Activated T-cell treated with anti-CD3 and anti-CD28 coated beads, Interleukin-2, amount 50 U/mL, for 72 hours (primary cell): ENCODE data around the gene KBTBD13. TPM values are rescaled to one million over a fixed set of nuclear protein-coding genes. Genes with fewer than 3 reads are reported as not detected.

ENCODE experiments used
- ATAC-seq, 2 donors: fragments of 150-1000 bp; cut with Tn5 transposase; replicated peaks in 1 of 2; 2 replicates each; pipeline ENCODE4 v1.10.0; 2021; ENCODE audit warnings: moderate library complexity in 2 of 2, mild to moderate bottlenecking in 1 of 2
- DNase-seq, 2 donors: peaks; one replicate each; pipeline ENCODE4 v3.0.0; 2021 to 2022; ENCODE audit warnings: mixed read lengths in 1 of 2
- H3K27ac Mint-ChIP-seq: one replicate; pipeline ENCODE4 v1.8.0; 2022; ENCODE audit warnings: mild to moderate bottlenecking, moderate library complexity, mixed read lengths
- H3K27me3 Mint-ChIP-seq: one replicate; pipeline ENCODE4 v1.8.0; 2022; ENCODE audit warnings: low read depth, mixed read lengths
- H3K36me3 Mint-ChIP-seq, 2 donors: one replicate each; pipeline ENCODE4 v1.8.0; 2022; ENCODE audit warnings: mixed read lengths in 2 of 2, mild to moderate bottlenecking in 1 of 2; ENCODE audit not compliant: insufficient read depth in 2 of 2
- H3K4me1 Mint-ChIP-seq: one replicate; pipeline ENCODE4 v1.8.0; 2022; ENCODE audit warnings: low read depth, mixed read lengths
- H3K4me3 Mint-ChIP-seq, 2 donors: one replicate each; pipeline ENCODE4 v1.8.0; 2022; ENCODE audit warnings: mild to moderate bottlenecking in 2 of 2, mixed read lengths in 2 of 2, moderate library complexity in 2 of 2
- H3K9me3 Mint-ChIP-seq, 2 donors: one replicate each; pipeline ENCODE4 v1.8.0; 2022; ENCODE audit warnings: mixed read lengths in 2 of 2
- total RNA-seq, 2 donors: library from RNA; stranded (reverse); gene quantifications; one replicate each; pipeline ENCODE4 v1.2.3, GENCODE V29; 2022

KBTBD13 gene
- total RNA-seq, 2 donors from 2014 or later = not detected

DNA sequence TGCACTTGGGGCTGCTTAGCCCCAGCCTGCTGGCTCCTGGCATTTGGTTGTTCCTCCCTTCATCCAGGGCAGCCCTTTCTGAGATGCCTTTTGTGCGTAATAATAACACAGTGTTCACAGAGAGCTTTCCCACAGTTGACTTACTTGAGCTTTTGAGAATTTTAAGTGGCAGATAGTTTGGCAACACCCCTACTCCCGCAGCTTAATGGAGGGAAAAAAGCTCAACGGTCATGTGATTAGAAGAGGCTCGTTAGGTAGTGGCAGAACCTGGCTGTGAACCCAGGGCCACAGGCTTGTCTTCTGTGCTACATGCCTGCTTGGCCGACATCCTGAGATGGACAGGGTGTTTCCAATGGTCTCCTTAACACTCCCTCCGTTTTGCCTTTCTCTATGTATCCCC, 4.7 kb downstream of the KBTBD13 start:
- no peak overlapping the region for H3K27ac Mint-ChIP-seq
- no peaks in the 10 kb centered on the region for H3K36me3 Mint-ChIP-seq
- no peak overlapping the region for H3K4me3 Mint-ChIP-seq
- ATAC-seq = no peak
- H3K9me3 Mint-ChIP-seq = no peaks in the 10 kb centered on the region
- peaks cover 24% of the 10 kb centered on the region for H3K4me1 Mint-ChIP-seq
- no peak for DNase-seq
- H3K27me3 Mint-ChIP-seq = peaks cover 41% of the 10 kb centered on the region

DNA sequence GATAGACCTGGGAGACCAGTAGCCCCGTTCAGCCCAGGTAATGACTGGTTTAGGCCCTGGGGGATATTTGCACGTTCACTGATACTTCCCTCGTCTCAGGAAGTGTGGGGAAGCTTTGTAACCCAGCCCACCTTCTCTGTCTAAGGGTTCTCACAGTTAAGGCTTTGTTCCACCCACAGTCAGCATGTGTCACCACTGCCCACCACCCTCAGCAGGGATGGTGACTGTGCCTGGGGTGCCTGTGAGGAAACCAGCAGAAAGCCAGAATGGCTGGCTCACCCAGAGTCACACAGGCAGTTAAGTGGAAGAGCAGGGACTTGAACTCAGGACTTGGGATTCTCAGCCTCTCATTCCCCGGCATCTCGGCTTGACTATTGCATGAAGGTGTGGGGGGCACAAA, 5.2 kb downstream of the KBTBD13 start:
- DNase-seq = peak; percentile 12 to 42
- Mint-ChIP-seq H3K36me3 (no peaks in the 10 kb centered on the region), H3K27me3 (peaks cover 39% of the 10 kb centered on the region), H3K27ac (no peak overlapping the region), H3K9me3 (no peaks in the 10 kb centered on the region), H3K4me1 (peaks cover 24% of the 10 kb centered on the region), H3K4me3 (no peak overlapping the region)
- peak; percentile 61 to 65 for ATAC-seq

GRCh38 chr15:65082303-65082953, 5.9 kb downstream of the KBTBD13 start:
- H3K4me3 Mint-ChIP-seq = peak overlapping the region; percentile 22 to 42
- H3K27me3 Mint-ChIP-seq = peaks cover 39% of the 10 kb centered on the region
- ATAC-seq (peak; percentile 49 to 65), DNase-seq (peak; percentile 22 to 30)
- no peaks in the 10 kb centered on the region for H3K36me3 Mint-ChIP-seq
- no peaks in the 10 kb centered on the region for H3K9me3 Mint-ChIP-seq
- H3K27ac Mint-ChIP-seq = no peak overlapping the region
- peaks cover 24% of the 10 kb centered on the region for H3K4me1 Mint-ChIP-seq

- peaks cover 16% of the 10 kb centered on the region for H3K4me1 Mint-ChIP-seq
- DNase-seq = no peak
- H3K9me3 Mint-ChIP-seq = no peaks in the 10 kb centered on the region
- peaks cover 31% of the 10 kb centered on the region for H3K27me3 Mint-ChIP-seq
- H3K4me3 Mint-ChIP-seq = no peak overlapping the region
- H3K27ac Mint-ChIP-seq = no peak overlapping the region
- ATAC-seq = no peak
- no peaks in the 10 kb centered on the region for H3K36me3 Mint-ChIP-seq
Measured at GRCh38 chr15:65083262-65083701, 6.7 kb downstream of the KBTBD13 start.

- Mint-ChIP-seq H3K27ac (no peak overlapping the region), H3K27me3 (peaks cover 21% of the 10 kb centered on the region)
- no peak for ATAC-seq
Measured at GRCh38 chr15:65084500-65085206, 8.1 kb downstream of the KBTBD13 start.

DNA sequence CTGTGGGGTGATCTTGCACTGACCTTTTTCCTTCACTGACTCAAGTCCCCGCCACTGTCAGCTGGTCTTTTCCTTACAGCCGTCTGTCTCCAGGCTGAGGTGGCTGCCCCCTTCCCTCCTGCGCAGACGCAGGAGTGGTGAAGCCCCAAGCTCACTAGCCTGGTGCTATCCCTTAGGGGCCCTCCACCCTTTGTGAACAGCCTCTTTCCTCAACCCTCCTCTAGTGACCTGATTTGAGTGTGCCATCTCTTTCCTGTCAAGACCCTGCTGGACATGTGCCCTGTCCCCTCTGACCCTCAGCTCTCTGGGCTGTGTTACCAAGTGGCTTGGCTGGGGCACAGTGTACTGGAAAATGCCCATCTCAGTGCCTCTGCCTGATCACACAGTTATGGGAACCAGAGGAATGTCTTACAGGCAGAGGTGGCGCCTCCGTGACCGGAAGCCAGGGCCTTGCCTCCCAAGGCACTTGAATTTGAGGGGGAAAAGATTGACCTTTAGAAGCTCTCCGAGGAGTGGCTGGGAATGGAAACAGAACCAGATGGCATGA, 8.7 kb downstream of the KBTBD13 start:
- H3K27ac Mint-ChIP-seq = no peak overlapping the region
- no peak for ATAC-seq
- H3K9me3 Mint-ChIP-seq = no peaks in the 10 kb centered on the region
- no peak for DNase-seq
- no peak overlapping the region for H3K4me3 Mint-ChIP-seq
- peaks cover 21% of the 10 kb centered on the region for H3K27me3 Mint-ChIP-seq
- no peaks in the 10 kb centered on the region for H3K36me3 Mint-ChIP-seq
- peaks cover 15% of the 10 kb centered on the region for H3K4me1 Mint-ChIP-seq

More at GRCh38 chr15:65084500-65085206, 8.1 kb downstream of the KBTBD13 start:
- no peaks in the 10 kb centered on the region for H3K36me3 Mint-ChIP-seq
- no peak overlapping the region for H3K4me3 Mint-ChIP-seq
- no peaks in the 10 kb centered on the region for H3K9me3 Mint-ChIP-seq
- no peak for DNase-seq
- H3K4me1 Mint-ChIP-seq = peaks cover 15% of the 10 kb centered on the region

GRCh38 chr15:65085990-65086679, 9.6 kb downstream of the KBTBD13 start:
- Mint-ChIP-seq H3K27ac (no peak overlapping the region), H3K4me1 (peaks cover 15% of the 10 kb centered on the region), H3K9me3 (no peaks in the 10 kb centered on the region), H3K27me3 (peaks cover 21% of the 10 kb centered on the region), H3K4me3 (no peak overlapping the region), H3K36me3 (no peaks in the 10 kb centered on the region)
- peak in 1 of 2 donors; percentile 24 for ATAC-seq
- peak; percentile 10 to 14 for DNase-seq

GRCh38 chr15:65086680-65087111, 10.2 kb downstream of the KBTBD13 start:
- H3K36me3 Mint-ChIP-seq = no peaks in the 10 kb centered on the region
- no peak overlapping the region for H3K27ac Mint-ChIP-seq
- H3K27me3 Mint-ChIP-seq = peaks cover 21% of the 10 kb centered on the region
- peaks cover 13% of the 10 kb centered on the region for H3K4me1 Mint-ChIP-seq
- no peak for ATAC-seq
- DNase-seq = no peak
- H3K9me3 Mint-ChIP-seq = no peaks in the 10 kb centered on the region
- H3K4me3 Mint-ChIP-seq = no peak overlapping the region

DNA sequence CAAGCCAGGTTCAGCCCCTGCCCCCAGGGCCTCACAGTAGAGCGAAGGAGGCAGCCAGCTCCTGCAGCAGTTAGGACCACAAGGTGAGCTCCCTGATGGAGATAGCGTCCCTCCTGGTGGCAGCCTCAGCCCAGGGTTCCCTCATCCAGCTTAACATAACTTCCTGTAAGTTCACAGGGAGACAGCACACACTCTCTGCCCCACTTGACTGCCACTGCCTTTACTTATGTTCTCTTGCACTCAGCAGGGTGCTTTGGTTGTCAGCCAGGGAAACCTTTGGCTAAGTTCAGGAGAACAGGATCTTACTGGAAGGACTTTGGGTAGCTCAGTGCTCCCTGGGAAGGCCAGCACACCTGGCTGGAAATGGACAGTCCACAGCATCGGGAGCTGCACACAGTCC, 10.9 kb downstream of the KBTBD13 start:
- ATAC-seq = no peak
- H3K9me3 Mint-ChIP-seq = no peaks in the 10 kb centered on the region
- peaks cover 19% of the 10 kb centered on the region for H3K27me3 Mint-ChIP-seq
- no peaks in the 10 kb centered on the region for H3K36me3 Mint-ChIP-seq
- H3K27ac Mint-ChIP-seq = no peak overlapping the region
- H3K4me3 Mint-ChIP-seq = no peak overlapping the region
- DNase-seq = no peak
- H3K4me1 Mint-ChIP-seq = peaks cover 6% of the 10 kb centered on the region

DNA sequence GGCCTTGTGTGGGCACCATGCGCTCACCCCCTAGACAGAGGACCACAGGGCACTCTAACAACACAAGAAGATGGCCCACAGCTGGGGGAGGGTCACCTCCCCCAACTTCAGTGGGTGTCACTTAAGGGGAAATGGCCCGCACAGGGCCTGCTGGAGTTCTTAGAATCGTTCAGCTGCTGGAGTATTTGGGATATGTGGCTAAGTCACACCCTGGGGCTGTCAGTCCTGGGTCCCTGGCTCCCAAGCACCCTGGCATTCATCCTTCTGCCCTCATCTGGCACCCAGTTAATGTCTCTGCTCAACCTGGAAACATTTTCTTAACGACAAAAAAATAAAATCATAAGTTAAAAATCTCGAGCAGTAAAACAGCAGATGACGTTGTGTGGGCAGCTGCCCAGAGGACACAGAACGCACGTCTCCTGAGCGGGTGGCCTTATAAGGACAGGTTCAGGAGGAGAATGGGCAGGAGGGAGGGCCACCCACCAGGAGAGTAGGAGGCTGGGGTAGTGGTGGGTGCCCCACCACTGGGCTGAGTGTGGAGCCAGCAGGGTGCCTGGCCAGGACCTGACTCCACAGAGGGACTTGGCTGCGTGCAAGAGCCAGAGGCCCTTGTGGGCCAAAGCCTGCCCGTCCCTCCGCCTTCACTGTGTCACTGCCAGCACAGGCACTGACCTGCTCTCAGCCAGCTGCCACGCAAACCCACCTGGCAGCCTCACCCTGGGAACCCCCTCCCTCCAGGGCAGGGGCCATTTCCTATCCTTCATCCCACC, 11.5 kb downstream of the KBTBD13 start:
- no peak for ATAC-seq
- H3K27ac Mint-ChIP-seq = no peak overlapping the region
- no peaks in the 10 kb centered on the region for H3K36me3 Mint-ChIP-seq
- H3K4me1 Mint-ChIP-seq = no peaks in the 10 kb centered on the region
- H3K4me3 Mint-ChIP-seq = no peak overlapping the region
- H3K9me3 Mint-ChIP-seq = no peaks in the 10 kb centered on the region
- no peak for DNase-seq
- peaks cover 13% of the 10 kb centered on the region for H3K27me3 Mint-ChIP-seq

- ATAC-seq = no peak
- Mint-ChIP-seq H3K4me1 (no peaks in the 10 kb centered on the region), H3K27me3 (peaks cover 10% of the 10 kb centered on the region), H3K36me3 (no peaks in the 10 kb centered on the region), H3K9me3 (no peaks in the 10 kb centered on the region), H3K27ac (no peak overlapping the region), H3K4me3 (no peak overlapping the region)
- no peak for DNase-seq
Measured at GRCh38 chr15:65088643-65089021, 12.1 kb downstream of the KBTBD13 start.

- Mint-ChIP-seq H3K27ac (no peak overlapping the region), H3K27me3 (peaks cover 3% of the 10 kb centered on the region), H3K9me3 (no peaks in the 10 kb centered on the region), H3K36me3 (no peaks in the 10 kb centered on the region), H3K4me3 (no peak overlapping the region), H3K4me1 (no peaks in the 10 kb centered on the region)
- ATAC-seq (no peak), DNase-seq (no peak)
Measured at GRCh38 chr15:65089206-65089824, 12.8 kb downstream of the KBTBD13 start.
